GM12878 (cell line): ENCODE results near the gene NRG2. TPM values are rescaled to one million over a fixed set of nuclear protein-coding genes. Genes with fewer than 3 reads are reported as not detected.

Experiments used
- ATAC-seq: fragments of 200-7000 bp; cut with Tn5 transposase; 3 replicates; pipeline ENCODE4 v1.9.1; 2020; ENCODE audit warnings: mild to moderate bottlenecking, moderate library complexity
- BruUV-seq: library from RNA; stranded (reverse); fragments of 400-500 nt; replicated peaks from 2 replicates; lab custom pipeline; 2021; lab: Mats Ljungman, UMichigan
- CTCF ChIA-PET: fragments of 300-600 bp; sonication (Branson Sonifier 250); formaldehyde crosslinking; extraction: SDS; loops from one replicate; lab custom pipeline; 2021; ENCODE audit warnings: inconsistent platforms; lab: Yijun Ruan, JAX
- POLR2A ChIA-PET: fragments of 350-600 bp; formaldehyde crosslinking; extraction: SDS; loops from one replicate; lab custom pipeline; 2021; ENCODE audit warnings: inconsistent platforms; lab: Charles Lee
- RAD21 ChIA-PET: fragments of 300-600 bp; sonication (Branson Sonifier 250); formaldehyde crosslinking; loops from one replicate; lab custom pipeline; 2023; ENCODE audit warnings: antibody characterized with exemption; ENCODE audit not compliant: unreplicated experiment; lab: Charles Lee
- SMC1A ChIA-PET: fragments of 300-600 bp; sonication (Branson Sonifier 250); formaldehyde crosslinking; loops from one replicate; lab custom pipeline; 2023; ENCODE audit not compliant: unreplicated experiment, uncharacterized antibody; lab: Charles Lee
- DNase-seq: peaks from one replicate; pipeline ENCODE4 v3.0.0-alpha.2; 2011; ENCODE audit warnings: low read depth, low spot score
- FAIRE-seq: peaks from 3 replicates; lab custom pipeline; 2011; peaks lifted over from hg19 to GRCh38; lab: Jason Lieb, UNC
- H2AFZ ChIP-seq: 2 replicates; pipeline ENCODE4 v1.6.0; 2011; ENCODE audit warnings: low read depth, low read length, control low read depth; ENCODE audit not compliant: control insufficient read depth
- H3K27ac ChIP-seq: 2 replicates; pipeline ENCODE4 v1.5.1; 2011; ENCODE audit warnings: control low read depth; ENCODE audit not compliant: control insufficient read depth, insufficient read depth
- H3K27me3 ChIP-seq, 2 experiments: replicated peaks in 1 of 2; 2 replicates each; pipeline versions ENCODE4 v1.6.0 to v1.6.1; 2011; ENCODE audit warnings: low read length in 1 of 2; ENCODE audit not compliant: control insufficient read depth in 2 of 2, insufficient read depth in 2 of 2
- H3K36me3 ChIP-seq, 2 experiments: 2 replicates each; pipeline ENCODE4 v1.5.1; 2011; ENCODE audit warnings: low read length in 1 of 2; ENCODE audit not compliant: control insufficient read depth in 2 of 2, insufficient read depth in 2 of 2
- H3K4me1 ChIP-seq: 2 replicates; pipeline ENCODE4 v1.6.1; 2011; ENCODE audit warnings: mild to moderate bottlenecking, low read length, moderate library complexity, mixed read lengths; ENCODE audit not compliant: control insufficient read depth, insufficient read depth
- H3K4me2 ChIP-seq: 2 replicates; pipeline ENCODE4 v1.6.0; 2011; ENCODE audit warnings: control low read depth; ENCODE audit not compliant: control insufficient read depth, insufficient read depth
- H3K4me3 ChIP-seq: fragments of 200-600 bp; sonication (generic); 2 replicates; pipeline ENCODE4 v1.5.1; 2016
- H3K79me2 ChIP-seq: 2 replicates; pipeline ENCODE4 v1.6.0; 2011; ENCODE audit warnings: low read length; ENCODE audit not compliant: control insufficient read depth, insufficient read depth
- H3K9ac ChIP-seq: 2 replicates; pipeline ENCODE4 v1.8.0; 2011; ENCODE audit warnings: low read length, control low read depth, mixed read lengths; ENCODE audit not compliant: control insufficient read depth, insufficient read depth
- H3K9me3 ChIP-seq: replicated peaks from 3 replicates; pipeline ENCODE4 v1.5.1; 2011; ENCODE audit warnings: mild to moderate bottlenecking, low read length; ENCODE audit not compliant: control insufficient read depth, insufficient read depth
- H4K20me1 ChIP-seq: 2 replicates; pipeline ENCODE4 v1.6.0; 2011; ENCODE audit not compliant: control insufficient read depth, insufficient read depth
- DPF2 ChIP-seq: fragments of 450-650 bp; IDR thresholded peaks from 2 replicates; pipeline ENCODE4 v1.6.1; 2017; ENCODE audit warnings: mild to moderate bottlenecking
- EZH2 ChIP-seq: IDR thresholded peaks from 2 replicates; pipeline ENCODE4 v1.6.1; 2012; ENCODE audit warnings: low read depth, mild to moderate bottlenecking, control low read depth, inconsistent platforms, low read length, borderline replicate concordance; ENCODE audit not compliant: control insufficient read depth
- JUND ChIP-seq: IDR thresholded peaks from 2 replicates; pipeline ENCODE4 v1.6.1; 2012; ENCODE audit warnings: low read depth, mild to moderate bottlenecking, low read length, improper control_type of control experiment, moderate library complexity
- KDM1A ChIP-seq: fragments of 200-600 bp; sonication (generic); IDR thresholded peaks from 2 replicates; pipeline ENCODE4 v1.6.1; 2016; ENCODE audit warnings: borderline replicate concordance
- LARP7 ChIP-seq: fragments of 450-650 bp; IDR thresholded peaks from 2 replicates; pipeline ENCODE4 v1.6.1; 2017; ENCODE audit warnings: mild to moderate bottlenecking
- MXI1 ChIP-seq: fragments of 150-350 bp; IDR thresholded peaks from 2 replicates; pipeline ENCODE4 v1.6.1; 2011; ENCODE audit warnings: low read depth, mild to moderate bottlenecking, inconsistent platforms, low read length, improper control_type of control experiment
- POU2F2 ChIP-seq: IDR thresholded peaks from 3 replicates; pipeline ENCODE4 v1.6.1; 2011; ENCODE audit warnings: low read depth, mild to moderate bottlenecking, low read length, borderline replicate concordance
- SUZ12 ChIP-seq: fragments of 200-600 bp; sonication (generic); IDR thresholded peaks from one replicate; pipeline ENCODE4 v1.6.1; 2018; ENCODE audit warnings: antibody characterized with exemption, mild to moderate bottlenecking; ENCODE audit not compliant: unreplicated experiment
- ZZZ3 ChIP-seq: IDR thresholded peaks from 2 replicates; pipeline ENCODE4 v1.6.1; 2011; ENCODE audit warnings: low read depth; ENCODE audit not compliant: control insufficient read depth, insufficient read length
- WGBS: methylation state at CpG from one replicate; pipeline ENCODE4 v1.1.6; 2016; ENCODE audit warnings: low lambda C conversion rate; ENCODE audit not compliant: insufficient replicate concordance, insufficient coverage; ENCODE audit errors: missing lambda C conversion rate; 5-methylcytosine and 5-hydroxymethylcytosine counted together
- in situ Hi-C: fragments of 300-500 bp; cut with MboI; formaldehyde crosslinking; loops from 9 replicates; pipeline ENCODE4 v1.14.3; 2018; ENCODE audit warnings: mixed read lengths
- intact Hi-C: fragments of 100-400 bp; cut with micrococcal nuclease; formaldehyde crosslinking; loops from one replicate; pipeline ENCODE4 v1.14.2; 2022; ENCODE audit not compliant: unreplicated experiment
- polyA plus RNA-seq, 11 experiments: library from polyadenylated mRNA; depleted of rRNA in 4 of 11; unstranded in 6 of 11; stranded (reverse) in 5 of 11; fragments of >200 nt; fragmentation: Nextera tagmentation in 4 of 11; fragmentation: Illumina TruSeq in 1 of 11; extraction: Ambion mirVana in 4 of 11; extraction: Trizol in 1 of 11; gene quantifications; 1 replicate in 1 of 11; 2 replicates in 10 of 11; pipeline versions ENCODE4 v1.2.1 to v1.2.3, GENCODE V29; 2011 to 2016; ENCODE audit warnings: inconsistent platforms in 2 of 11, missing spikeins in 2 of 11, low read depth in 1 of 11
- total RNA-seq, 4 experiments: library from RNA; depleted of rRNA in 3 of 4; stranded (reverse); fragments of >200 nt in 3 of 4; fragmentation: Illumina TruSeq in 1 of 4; extraction: Trizol in 1 of 4; gene quantifications; 2 replicates each; pipeline versions ENCODE4 v1.2.1 to v1.2.3, GENCODE V29; 2013 to 2021
- TF ChIP-seq, protein P1 (sequence below): fragments of 450-650 bp; formaldehyde crosslinking; IDR thresholded peaks from 2 replicates; pipeline ENCODE4 v1.5.0; 2022; ENCODE audit warnings: mild to moderate bottlenecking, missing genetic modification characterization
- TF ChIP-seq, protein P2 (sequence below): fragments of 450-650 bp; IDR thresholded peaks from 2 replicates; pipeline ENCODE4 v1.6.1; 2017; ENCODE audit warnings: mild to moderate bottlenecking, low read depth, inconsistent platforms; ENCODE audit not compliant: poor library complexity, severe bottlenecking
- TF ChIP-seq, protein P3 (sequence below): IDR thresholded peaks from 2 replicates; pipeline ENCODE4 v1.6.1; 2012; ENCODE audit warnings: low read depth, low read length, improper control_type of control experiment
- TF ChIP-seq, protein P4 (sequence below): IDR thresholded peaks from 2 replicates; pipeline ENCODE4 v1.6.1; 2012; ENCODE audit warnings: low read length, inconsistent platforms
- TF ChIP-seq, protein P5 (sequence below): IDR thresholded peaks from 2 replicates; pipeline ENCODE4 v1.6.1; 2012; ENCODE audit warnings: low read depth, low read length, improper control_type of control experiment

The NRG2 gene
- total and polyA plus RNA-seq, 10 of the 15 experiments (the other 5 are each of a cell fraction or from before 2014, with no cell fraction given): 0.10 to 21.7 (median 9.6) TPM

DNA sequence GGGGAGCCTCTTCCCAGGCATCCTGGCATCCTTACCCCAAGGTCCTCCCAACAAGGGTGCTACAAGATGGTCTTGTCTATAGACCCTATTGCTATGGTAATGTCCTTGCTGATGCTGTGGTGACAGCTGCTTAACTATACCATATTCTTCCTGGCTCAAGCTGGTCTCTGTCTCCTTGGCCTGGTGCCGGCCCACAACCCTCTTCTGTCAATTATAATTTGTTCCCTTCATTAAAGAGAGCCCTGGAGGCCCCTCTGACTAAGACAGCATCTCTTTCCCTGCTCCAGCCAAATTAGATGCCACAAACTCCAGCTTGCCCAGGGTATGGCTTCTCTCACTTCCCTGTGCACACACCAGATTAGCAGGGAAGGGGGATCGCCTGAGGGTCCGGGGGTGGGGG is 160.8 kb downstream of the NRG2 start:
- no peaks in the 10 kb centered on the region for H4K20me1 ChIP-seq
- ChIA-PET CTCF (interaction anchor here (0.7 to 2.2 kb wide), 3 partner anchors 58 to 107 kb away, joined by 3 to 12 read pairs (median 3); no protein-coding TSS in a partner anchor), POLR2A (interaction anchor here (1.0 kb wide), 1 partner anchor 8 kb away, joined by 4 read pairs; no protein-coding TSS in a partner anchor), SMC1A (no interaction called here), RAD21 (no interaction called here)
- in situ Hi-C loops (no loop called here), intact Hi-C loops (no loop called here)
- no peak overlapping the region for H3K4me2 ChIP-seq
- peaks cover 4% of the 10 kb centered on the region; the same call in 1 of the 2 replicates for H3K4me1 ChIP-seq
- ATAC-seq (no peak), FAIRE-seq (no peak), DNase-seq (no peak)
- H2AFZ ChIP-seq: no peak overlapping the region
- H3K27ac ChIP-seq: no peak overlapping the region
- no peak overlapping the region for H3K4me3 ChIP-seq
- no peaks in the 10 kb centered on the region for H3K27me3 ChIP-seq
- no peak overlapping the region for H3K9ac ChIP-seq
- BruUV-seq: no TSS peak
- WGBS: 0% methylated on average over 3 of the region's 3 CpGs
- H3K9me3 ChIP-seq: no peaks in the 10 kb centered on the region; the same call in 2 of the 3 replicates
- H3K36me3 ChIP-seq: peaks cover 2 to 5% of the 10 kb centered on the region in 2 experiments; a peak in 3 of 4 replicates
- H3K79me2 ChIP-seq: no peaks in the 10 kb centered on the region
- TF ChIP-seq, protein P1, sequence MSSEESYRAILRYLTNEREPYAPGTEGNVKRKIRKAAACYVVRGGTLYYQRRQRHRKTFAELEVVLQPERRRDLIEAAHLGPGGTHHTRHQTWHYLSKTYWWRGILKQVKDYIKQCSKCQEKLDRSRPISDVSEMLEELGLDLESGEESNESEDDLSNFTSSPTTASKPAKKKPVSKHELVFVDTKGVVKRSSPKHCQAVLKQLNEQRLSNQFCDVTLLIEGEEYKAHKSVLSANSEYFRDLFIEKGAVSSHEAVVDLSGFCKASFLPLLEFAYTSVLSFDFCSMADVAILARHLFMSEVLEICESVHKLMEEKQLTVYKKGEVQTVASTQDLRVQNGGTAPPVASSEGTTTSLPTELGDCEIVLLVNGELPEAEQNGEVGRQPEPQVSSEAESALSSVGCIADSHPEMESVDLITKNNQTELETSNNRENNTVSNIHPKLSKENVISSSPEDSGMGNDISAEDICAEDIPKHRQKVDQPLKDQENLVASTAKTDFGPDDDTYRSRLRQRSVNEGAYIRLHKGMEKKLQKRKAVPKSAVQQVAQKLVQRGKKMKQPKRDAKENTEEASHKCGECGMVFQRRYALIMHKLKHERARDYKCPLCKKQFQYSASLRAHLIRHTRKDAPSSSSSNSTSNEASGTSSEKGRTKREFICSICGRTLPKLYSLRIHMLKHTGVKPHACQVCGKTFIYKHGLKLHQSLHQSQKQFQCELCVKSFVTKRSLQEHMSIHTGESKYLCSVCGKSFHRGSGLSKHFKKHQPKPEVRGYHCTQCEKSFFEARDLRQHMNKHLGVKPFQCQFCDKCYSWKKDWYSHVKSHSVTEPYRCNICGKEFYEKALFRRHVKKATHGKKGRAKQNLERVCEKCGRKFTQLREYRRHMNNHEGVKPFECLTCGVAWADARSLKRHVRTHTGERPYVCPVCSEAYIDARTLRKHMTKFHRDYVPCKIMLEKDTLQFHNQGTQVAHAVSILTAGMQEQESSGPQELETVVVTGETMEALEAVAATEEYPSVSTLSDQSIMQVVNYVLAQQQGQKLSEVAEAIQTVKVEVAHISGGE: no peak
- TF ChIP-seq POU2F2 (no peak), SUZ12 (no peak), DPF2 (no peak), ZZZ3 (no peak), LARP7 (no peak), EZH2 (no peak), KDM1A (no peak), MXI1 (no peak), JUND (no peak)
- TF ChIP-seq, protein P2, sequence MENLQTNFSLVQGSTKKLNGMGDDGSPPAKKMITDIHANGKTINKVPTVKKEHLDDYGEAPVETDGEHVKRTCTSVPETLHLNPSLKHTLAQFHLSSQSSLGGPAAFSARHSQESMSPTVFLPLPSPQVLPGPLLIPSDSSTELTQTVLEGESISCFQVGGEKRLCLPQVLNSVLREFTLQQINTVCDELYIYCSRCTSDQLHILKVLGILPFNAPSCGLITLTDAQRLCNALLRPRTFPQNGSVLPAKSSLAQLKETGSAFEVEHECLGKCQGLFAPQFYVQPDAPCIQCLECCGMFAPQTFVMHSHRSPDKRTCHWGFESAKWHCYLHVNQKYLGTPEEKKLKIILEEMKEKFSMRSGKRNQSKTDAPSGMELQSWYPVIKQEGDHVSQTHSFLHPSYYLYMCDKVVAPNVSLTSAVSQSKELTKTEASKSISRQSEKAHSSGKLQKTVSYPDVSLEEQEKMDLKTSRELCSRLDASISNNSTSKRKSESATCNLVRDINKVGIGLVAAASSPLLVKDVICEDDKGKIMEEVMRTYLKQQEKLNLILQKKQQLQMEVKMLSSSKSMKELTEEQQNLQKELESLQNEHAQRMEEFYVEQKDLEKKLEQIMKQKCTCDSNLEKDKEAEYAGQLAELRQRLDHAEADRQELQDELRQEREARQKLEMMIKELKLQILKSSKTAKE: no peak
- TF ChIP-seq, protein P3, sequence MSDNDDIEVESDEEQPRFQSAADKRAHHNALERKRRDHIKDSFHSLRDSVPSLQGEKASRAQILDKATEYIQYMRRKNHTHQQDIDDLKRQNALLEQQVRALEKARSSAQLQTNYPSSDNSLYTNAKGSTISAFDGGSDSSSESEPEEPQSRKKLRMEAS: no peak
- TF ChIP-seq, protein P4, sequence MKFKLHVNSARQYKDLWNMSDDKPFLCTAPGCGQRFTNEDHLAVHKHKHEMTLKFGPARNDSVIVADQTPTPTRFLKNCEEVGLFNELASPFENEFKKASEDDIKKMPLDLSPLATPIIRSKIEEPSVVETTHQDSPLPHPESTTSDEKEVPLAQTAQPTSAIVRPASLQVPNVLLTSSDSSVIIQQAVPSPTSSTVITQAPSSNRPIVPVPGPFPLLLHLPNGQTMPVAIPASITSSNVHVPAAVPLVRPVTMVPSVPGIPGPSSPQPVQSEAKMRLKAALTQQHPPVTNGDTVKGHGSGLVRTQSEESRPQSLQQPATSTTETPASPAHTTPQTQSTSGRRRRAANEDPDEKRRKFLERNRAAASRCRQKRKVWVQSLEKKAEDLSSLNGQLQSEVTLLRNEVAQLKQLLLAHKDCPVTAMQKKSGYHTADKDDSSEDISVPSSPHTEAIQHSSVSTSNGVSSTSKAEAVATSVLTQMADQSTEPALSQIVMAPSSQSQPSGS: no peak
- TF ChIP-seq, protein P5, sequence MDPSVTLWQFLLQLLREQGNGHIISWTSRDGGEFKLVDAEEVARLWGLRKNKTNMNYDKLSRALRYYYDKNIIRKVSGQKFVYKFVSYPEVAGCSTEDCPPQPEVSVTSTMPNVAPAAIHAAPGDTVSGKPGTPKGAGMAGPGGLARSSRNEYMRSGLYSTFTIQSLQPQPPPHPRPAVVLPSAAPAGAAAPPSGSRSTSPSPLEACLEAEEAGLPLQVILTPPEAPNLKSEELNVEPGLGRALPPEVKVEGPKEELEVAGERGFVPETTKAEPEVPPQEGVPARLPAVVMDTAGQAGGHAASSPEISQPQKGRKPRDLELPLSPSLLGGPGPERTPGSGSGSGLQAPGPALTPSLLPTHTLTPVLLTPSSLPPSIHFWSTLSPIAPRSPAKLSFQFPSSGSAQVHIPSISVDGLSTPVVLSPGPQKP: no peak
